ENCODE measurements around the gene HEATR1. TPM values are rescaled to one million over a fixed set of nuclear protein-coding genes. Genes with fewer than 3 reads are reported as not detected.

Gene HEATR1
- total RNA-seq, 1 experiment from 2014 or later = 43.0 TPM

- intact Hi-C loops (cut with micrococcal nuclease; ENCODE audit: unreplicated experiment) = no loop called here
- no peak overlapping the region for H2AFZ ChIP-seq
- no peaks in the 10 kb centered on the region for H3K27me3 ChIP-seq (ENCODE audit: insufficient read depth, low read depth)
- H3K4me3 ChIP-seq = no peak overlapping the region
- H3K27ac ChIP-seq = no peak overlapping the region
- TF ChIP-seq EZH2 (IDR thresholded peaks at IDR 0.05; ENCODE audit: low read depth) (no peak), CTCF (conservative IDR thresholded peaks at IDR 0.05) (no peak)
- peaks cover 22% of the 10 kb centered on the region for H3F3A ChIP-seq (ENCODE audit: insufficient read depth, low read depth)
- DNase-seq = no peak
- H3K9me2 ChIP-seq (ENCODE audit: insufficient read depth) = no peaks in the 10 kb centered on the region
- no TSS peak for BruUV-seq (replicated peaks)
- H3K9me3 ChIP-seq (ENCODE audit: insufficient read depth, low read depth) = no peaks in the 10 kb centered on the region
- POLR2A ChIA-PET (ENCODE audit: unreplicated experiment) = no interaction called here
- CTCF ChIA-PET = no interaction called here
- H3K36me3 ChIP-seq (ENCODE audit: low read depth) = peaks cover 16% of the 10 kb centered on the region
- H4K20me1 ChIP-seq (ENCODE audit: insufficient read depth) = no peaks in the 10 kb centered on the region
- peaks cover 45% of the 10 kb centered on the region for H3K4me1 ChIP-seq (replicated peaks; ENCODE audit: insufficient read depth)
- peaks cover 42% of the 10 kb centered on the region for H3K79me2 ChIP-seq (ENCODE audit: low read depth)
- peak overlapping the region; percentile 44 for H3K4me2 ChIP-seq
These were observed 78.2 kb downstream of the HEATR1 start for GRCh38 chr1:236526079-236526478.

DNA sequence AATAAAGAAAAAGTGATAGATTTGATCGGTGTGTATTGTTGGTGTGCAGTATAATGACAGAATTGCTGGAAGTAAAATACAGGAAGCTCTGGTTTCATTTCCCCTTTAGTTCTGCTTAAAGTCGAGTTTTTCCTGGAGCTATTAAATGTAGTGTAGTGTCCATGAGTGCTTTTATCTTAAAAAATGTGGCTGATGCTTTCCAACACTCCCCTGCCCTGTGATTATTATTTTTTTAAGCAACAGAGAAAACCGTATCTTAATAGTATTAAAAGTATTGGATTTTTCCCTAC, 79.5 kb downstream of the HEATR1 start:
- Histone ChIP-seq H3K4me1 (replicated peaks; ENCODE audit: insufficient read depth) (peaks cover 33% of the 10 kb centered on the region), H4K20me1 (ENCODE audit: insufficient read depth) (no peaks in the 10 kb centered on the region), H3K36me3 (ENCODE audit: low read depth) (peaks cover 16% of the 10 kb centered on the region), H3K27me3 (ENCODE audit: insufficient read depth, low read depth) (no peaks in the 10 kb centered on the region), H3K4me2 (peak overlapping the region; percentile 89), H3K27ac (peak overlapping the region; percentile 83), H3K9me2 (ENCODE audit: insufficient read depth) (no peaks in the 10 kb centered on the region), H2AFZ (peak overlapping the region; percentile 77), H3K79me2 (ENCODE audit: low read depth) (peaks cover 42% of the 10 kb centered on the region), H3F3A (ENCODE audit: insufficient read depth, low read depth) (peaks cover 12% of the 10 kb centered on the region), H3K9me3 (ENCODE audit: insufficient read depth, low read depth) (no peaks in the 10 kb centered on the region), H3K4me3 (peak overlapping the region; percentile 77)
- CTCF ChIA-PET = interaction anchor here (0.9 kb wide), 1 partner anchor 73 kb away, joined by 3 read pairs; no protein-coding TSS in a partner anchor
- no peak for DNase-seq
- intact Hi-C loops (cut with micrococcal nuclease; ENCODE audit: unreplicated experiment) = loop anchor here (1.0 kb wide), 1 partner anchor 22 kb away; no protein-coding TSS in a partner anchor
- POLR2A ChIA-PET (ENCODE audit: unreplicated experiment) = no interaction called here
- BruUV-seq (replicated peaks) = no TSS peak
- no peak for TF ChIP-seq EZH2 (IDR thresholded peaks at IDR 0.05; ENCODE audit: low read depth)
- TF ChIP-seq CTCF (conservative IDR thresholded peaks at IDR 0.05) = no peak

GRCh38 chr1:236524142-236524894, 80.0 kb downstream of the HEATR1 start:
- no peaks in the 10 kb centered on the region for H3K9me3 ChIP-seq (ENCODE audit: insufficient read depth, low read depth)
- peak overlapping the region; percentile 89 for H3K4me2 ChIP-seq
- no peaks in the 10 kb centered on the region for H3K9me2 ChIP-seq (ENCODE audit: insufficient read depth)
- TSS peak; percentile 63 for BruUV-seq (replicated peaks)
- peaks cover 33% of the 10 kb centered on the region for H3K4me1 ChIP-seq (replicated peaks; ENCODE audit: insufficient read depth)
- DNase-seq = peak; percentile 43 to 82
- ChIA-PET CTCF (interaction anchor here (0.9 kb wide), 1 partner anchor 72 kb away, joined by 3 read pairs; no protein-coding TSS in a partner anchor), POLR2A (ENCODE audit: unreplicated experiment) (no interaction called here)
- H3K79me2 ChIP-seq (ENCODE audit: low read depth) = peaks cover 42% of the 10 kb centered on the region
- peak overlapping the region; percentile 77 for H2AFZ ChIP-seq
- H3K36me3 ChIP-seq (ENCODE audit: low read depth) = peaks cover 16% of the 10 kb centered on the region
- no peak for TF ChIP-seq CTCF (conservative IDR thresholded peaks at IDR 0.05)
- no peak for TF ChIP-seq EZH2 (IDR thresholded peaks at IDR 0.05; ENCODE audit: low read depth)
- H3F3A ChIP-seq (ENCODE audit: insufficient read depth, low read depth) = peaks cover 10% of the 10 kb centered on the region; the same call in 1 of the 2 replicates
- intact Hi-C loops (cut with micrococcal nuclease; ENCODE audit: unreplicated experiment) = loop anchor here (1.0 kb wide), 1 partner anchor 21 kb away; no protein-coding TSS in a partner anchor
- H3K27ac ChIP-seq = peak overlapping the region; percentile 83
- H3K4me3 ChIP-seq = peak overlapping the region; percentile 77
- H3K27me3 ChIP-seq (ENCODE audit: insufficient read depth, low read depth) = no peaks in the 10 kb centered on the region
- no peaks in the 10 kb centered on the region for H4K20me1 ChIP-seq (ENCODE audit: insufficient read depth)
